ENCODE data around the gene SLC25A21.

- no peak for TF ChIP-seq POLR2A (IDR thresholded peaks at IDR 0.05)
- TF ChIP-seq, protein P1, sequence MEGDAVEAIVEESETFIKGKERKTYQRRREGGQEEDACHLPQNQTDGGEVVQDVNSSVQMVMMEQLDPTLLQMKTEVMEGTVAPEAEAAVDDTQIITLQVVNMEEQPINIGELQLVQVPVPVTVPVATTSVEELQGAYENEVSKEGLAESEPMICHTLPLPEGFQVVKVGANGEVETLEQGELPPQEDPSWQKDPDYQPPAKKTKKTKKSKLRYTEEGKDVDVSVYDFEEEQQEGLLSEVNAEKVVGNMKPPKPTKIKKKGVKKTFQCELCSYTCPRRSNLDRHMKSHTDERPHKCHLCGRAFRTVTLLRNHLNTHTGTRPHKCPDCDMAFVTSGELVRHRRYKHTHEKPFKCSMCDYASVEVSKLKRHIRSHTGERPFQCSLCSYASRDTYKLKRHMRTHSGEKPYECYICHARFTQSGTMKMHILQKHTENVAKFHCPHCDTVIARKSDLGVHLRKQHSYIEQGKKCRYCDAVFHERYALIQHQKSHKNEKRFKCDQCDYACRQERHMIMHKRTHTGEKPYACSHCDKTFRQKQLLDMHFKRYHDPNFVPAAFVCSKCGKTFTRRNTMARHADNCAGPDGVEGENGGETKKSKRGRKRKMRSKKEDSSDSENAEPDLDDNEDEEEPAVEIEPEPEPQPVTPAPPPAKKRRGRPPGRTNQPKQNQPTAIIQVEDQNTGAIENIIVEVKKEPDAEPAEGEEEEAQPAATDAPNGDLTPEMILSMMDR (IDR thresholded peaks at IDR 0.05): no peak
Measured at GRCh38 chr14:37170993-37171392, 1.4 kb downstream of the SLC25A21 start.

All from esophagus squamous epithelium (tissue), 4 donors.